Progenitor cell of endocrine pancreas (in vitro differentiated cells): ENCODE results near the gene GNAS-AS1. TPM values are rescaled to one million over a fixed set of nuclear protein-coding genes. Genes with fewer than 3 reads are reported as not detected.

Experiments
- DNase-seq: peaks from one replicate; pipeline ENCODE4 v3.0.0; 2021; ENCODE audit warnings: low spot score; ENCODE audit not compliant: unreplicated experiment
- H3K27ac Mint-ChIP-seq: 2 replicates; pipeline ENCODE4 v1.8.0; 2021; ENCODE audit warnings: mild to moderate bottlenecking, moderate library complexity, mixed read lengths
- H3K27me3 Mint-ChIP-seq: 2 replicates; pipeline ENCODE4 v1.8.0; 2021; ENCODE audit warnings: mixed read lengths
- H3K36me3 Mint-ChIP-seq: 2 replicates; pipeline ENCODE4 v1.8.0; 2022; ENCODE audit warnings: mixed read lengths; ENCODE audit not compliant: insufficient read depth
- H3K4me1 Mint-ChIP-seq: 2 replicates; pipeline ENCODE4 v1.8.0; 2021; ENCODE audit warnings: low read depth, mixed read lengths
- H3K4me3 Mint-ChIP-seq: 2 replicates; pipeline ENCODE4 v1.8.0; 2021; ENCODE audit warnings: low read depth, mild to moderate bottlenecking, moderate library complexity, mixed read lengths
- H3K9me3 Mint-ChIP-seq: 2 replicates; pipeline ENCODE4 v1.8.0; 2021; ENCODE audit warnings: low read depth, mixed read lengths
- total RNA-seq: library from RNA; stranded (reverse); gene quantifications from 2 replicates; pipeline ENCODE4 v1.2.1, GENCODE V29; 2021
- TF ChIP-seq, protein P1 (sequence below): fragments of 200-600 bp; sonication (generic); IDR thresholded peaks from one replicate; pipeline ENCODE4 v1.5.0; 2021; ENCODE audit warnings: antibody characterized with exemption, mild to moderate bottlenecking; ENCODE audit not compliant: unreplicated experiment

GNAS-AS1 gene
- total RNA-seq, 1 donor from 2014 or later: 4.3 TPM

- Mint-ChIP-seq H3K36me3 (no peaks in the 10 kb centered on the region), H3K27ac (no peak overlapping the region), H3K27me3 (peaks cover 13% of the 10 kb centered on the region), H3K9me3 (no peaks in the 10 kb centered on the region), H3K4me3 (no peak overlapping the region), H3K4me1 (peaks cover 20% of the 10 kb centered on the region)
- no peak for DNase-seq
- TF ChIP-seq, protein P1, sequence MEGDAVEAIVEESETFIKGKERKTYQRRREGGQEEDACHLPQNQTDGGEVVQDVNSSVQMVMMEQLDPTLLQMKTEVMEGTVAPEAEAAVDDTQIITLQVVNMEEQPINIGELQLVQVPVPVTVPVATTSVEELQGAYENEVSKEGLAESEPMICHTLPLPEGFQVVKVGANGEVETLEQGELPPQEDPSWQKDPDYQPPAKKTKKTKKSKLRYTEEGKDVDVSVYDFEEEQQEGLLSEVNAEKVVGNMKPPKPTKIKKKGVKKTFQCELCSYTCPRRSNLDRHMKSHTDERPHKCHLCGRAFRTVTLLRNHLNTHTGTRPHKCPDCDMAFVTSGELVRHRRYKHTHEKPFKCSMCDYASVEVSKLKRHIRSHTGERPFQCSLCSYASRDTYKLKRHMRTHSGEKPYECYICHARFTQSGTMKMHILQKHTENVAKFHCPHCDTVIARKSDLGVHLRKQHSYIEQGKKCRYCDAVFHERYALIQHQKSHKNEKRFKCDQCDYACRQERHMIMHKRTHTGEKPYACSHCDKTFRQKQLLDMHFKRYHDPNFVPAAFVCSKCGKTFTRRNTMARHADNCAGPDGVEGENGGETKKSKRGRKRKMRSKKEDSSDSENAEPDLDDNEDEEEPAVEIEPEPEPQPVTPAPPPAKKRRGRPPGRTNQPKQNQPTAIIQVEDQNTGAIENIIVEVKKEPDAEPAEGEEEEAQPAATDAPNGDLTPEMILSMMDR: no peak
Observed at GRCh38 chr20:58874469-58874868, 23.8 kb upstream of the GNAS-AS1 start.

DNA sequence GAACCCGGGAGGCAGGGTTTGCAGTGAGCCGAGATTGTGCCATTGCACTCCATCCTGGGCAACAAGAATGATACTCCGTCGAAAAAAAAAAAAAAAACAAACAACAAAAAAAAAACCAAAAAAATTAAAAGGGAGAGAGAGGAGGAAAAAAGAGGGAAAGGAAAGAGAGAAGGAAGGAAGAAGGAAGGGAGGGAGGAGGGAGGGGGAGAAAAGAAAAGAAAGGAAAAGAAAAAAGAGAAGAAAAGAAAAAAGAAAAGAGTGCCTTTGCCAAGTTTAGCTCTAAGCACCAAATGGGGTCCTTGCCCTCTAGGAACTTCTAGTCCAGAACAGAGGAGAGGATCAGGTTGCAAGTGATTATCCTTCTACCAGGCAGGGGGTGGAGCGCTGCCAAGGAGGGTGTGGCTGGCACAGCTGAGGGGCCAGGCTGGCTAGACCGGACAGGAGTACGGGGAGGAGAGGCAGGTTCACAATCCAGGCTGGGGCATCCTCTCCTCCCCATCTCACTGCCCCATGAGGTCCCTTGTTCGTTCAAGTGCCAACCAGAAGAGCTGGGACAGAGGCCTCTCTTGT lies 20.9 kb upstream of the GNAS-AS1 start:
- DNase-seq: no peak
- Mint-ChIP-seq H3K36me3 (no peaks in the 10 kb centered on the region), H3K4me3 (no peak overlapping the region), H3K27me3 (peaks cover 13% of the 10 kb centered on the region), H3K4me1 (peaks cover 4% of the 10 kb centered on the region), H3K9me3 (no peaks in the 10 kb centered on the region), H3K27ac (no peak overlapping the region)
- TF ChIP-seq, protein P1: no peak

- H3K4me3 Mint-ChIP-seq: no peak overlapping the region
- DNase-seq: peak; percentile 71
- H3K9me3 Mint-ChIP-seq: no peaks in the 10 kb centered on the region
- no peak overlapping the region for H3K27ac Mint-ChIP-seq
- TF ChIP-seq, protein P1: peak; percentile 96
- peaks cover 20% of the 10 kb centered on the region for H3K27me3 Mint-ChIP-seq
- H3K4me1 Mint-ChIP-seq: peaks cover 3% of the 10 kb centered on the region
- H3K36me3 Mint-ChIP-seq: no peaks in the 10 kb centered on the region
Observed at GRCh38 chr20:58870293-58871014, 19.8 kb upstream of the GNAS-AS1 start.

DNA sequence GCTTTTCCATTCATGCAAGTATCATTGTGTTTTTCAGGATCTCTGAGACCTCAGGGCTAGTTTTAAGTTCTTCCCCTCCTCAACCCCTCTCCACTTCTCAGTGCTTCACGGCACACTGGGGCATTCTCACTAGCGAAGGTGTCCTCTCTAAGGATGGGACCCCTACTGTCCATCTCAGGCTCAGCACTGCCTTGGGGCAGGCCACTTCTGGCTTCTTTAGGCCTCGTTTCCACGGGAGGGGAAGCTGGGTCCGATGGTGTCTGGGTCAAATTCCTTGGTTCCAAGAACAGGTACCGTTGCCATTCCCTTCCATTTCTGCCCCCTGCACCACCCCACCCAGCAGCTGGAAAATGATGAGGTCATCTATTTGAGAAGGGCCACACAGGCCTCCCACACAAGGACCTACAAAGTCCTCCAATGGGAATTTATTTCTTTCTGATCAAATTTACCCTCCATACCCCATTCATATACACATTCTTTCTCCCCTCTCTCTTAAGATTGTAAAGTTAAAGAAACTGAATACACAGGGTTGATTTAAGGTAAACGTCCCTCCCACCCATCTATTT lies 19.0 kb upstream of the GNAS-AS1 start:
- Mint-ChIP-seq H3K27me3 (peaks cover 20% of the 10 kb centered on the region), H3K36me3 (no peaks in the 10 kb centered on the region), H3K27ac (no peak overlapping the region), H3K9me3 (no peaks in the 10 kb centered on the region), H3K4me1 (peaks cover 3% of the 10 kb centered on the region), H3K4me3 (no peak overlapping the region)
- no peak for DNase-seq
- TF ChIP-seq, protein P1: no peak

GRCh38 chr20:58868795-58869194 lies 18.1 kb upstream of the GNAS-AS1 start:
- Mint-ChIP-seq H3K4me3 (no peak overlapping the region), H3K27me3 (peaks cover 20% of the 10 kb centered on the region), H3K9me3 (no peaks in the 10 kb centered on the region), H3K27ac (no peak overlapping the region), H3K4me1 (peaks cover 3% of the 10 kb centered on the region), H3K36me3 (no peaks in the 10 kb centered on the region)
- DNase-seq: no peak
- TF ChIP-seq, protein P1: peak; percentile 48
